ENCODE measurements around the gene SKOR1. TPM values are rescaled to one million over a fixed set of nuclear protein-coding genes. Genes with fewer than 3 reads are reported as not detected.

SKOR1 gene
- total RNA-seq, 1 experiment from 2014 or later: 0.13 TPM

GRCh38 chr15:67827562-67828277 lies 2.4 kb downstream of the SKOR1 start:
- Histone ChIP-seq H3K4me2 (ENCODE audit: insufficient read depth, insufficient read length, low read length) (no peak overlapping the region), H3K23ac (ENCODE audit: insufficient read length, low read depth, low read length) (no peak overlapping the region), H3K27me3 (ENCODE audit: insufficient read depth, low read length) (peaks cover 92% of the 10 kb centered on the region), H4K20me1 (ENCODE audit: control insufficient read depth, insufficient read depth, insufficient read length) (no peaks in the 10 kb centered on the region), H4K5ac (ENCODE audit: insufficient read length, low read depth, low read length) (no peak overlapping the region), H2BK12ac (ENCODE audit: insufficient read length, low read depth, low read length) (no peak overlapping the region), H3K9me3 (ENCODE audit: control insufficient read depth, low read depth, low read length) (no peaks in the 10 kb centered on the region), H3K27ac (ENCODE audit: insufficient read length, low read depth, low read length) (no peak overlapping the region), H3K79me2 (ENCODE audit: insufficient read depth, low read length) (no peaks in the 10 kb centered on the region), H2AFZ (ENCODE audit: low read length) (no peak overlapping the region), H2BK15ac (ENCODE audit: low read depth, low read length) (no peak overlapping the region), H4K91ac (ENCODE audit: insufficient read length, low read depth, low read length) (no peak overlapping the region), H2AK5ac (ENCODE audit: insufficient read length, low read length) (no peak overlapping the region), H4K8ac (replicated peaks; ENCODE audit: insufficient read length, low read depth, low read length) (no peak overlapping the region), H3K4ac (ENCODE audit: low read depth, low read length) (no peak overlapping the region), H2BK20ac (ENCODE audit: low read depth, low read length, poor library complexity, severe bottlenecking) (no peak overlapping the region), H3T11ph (ENCODE audit: low read length) (no peak overlapping the region), H2BK120ac (ENCODE audit: low read depth, low read length, poor library complexity, severe bottlenecking) (no peak overlapping the region), H3K56ac (ENCODE audit: insufficient read length, low read depth, low read length) (no peak overlapping the region), H3K79me1 (ENCODE audit: insufficient read depth, low read depth, low read length, poor library complexity, severe bottlenecking) (no peaks in the 10 kb centered on the region), H3K9ac (ENCODE audit: extremely low read depth, insufficient read length, low read length) (no peak overlapping the region), H2BK5ac (ENCODE audit: insufficient read length, low read length) (no peak overlapping the region), H3K18ac (ENCODE audit: insufficient read length, low read depth, low read length) (no peak overlapping the region), H3K14ac (ENCODE audit: insufficient read depth, low read length) (no peak overlapping the region), H3K23me2 (ENCODE audit: insufficient read length, low read depth, low read length, poor library complexity, severe bottlenecking) (peaks cover under 1% of the 10 kb centered on the region), H3K4me1 (ENCODE audit: insufficient read depth, low read length) (peaks cover 9% of the 10 kb centered on the region; the same call in 1 of the 2 replicates)
- H3K4me3 Mint-ChIP-seq: peak overlapping the region in 1 of 2 experiments; percentile 68; a peak in 2 of 5 replicates
- H3K36me3 Mint-ChIP-seq (ENCODE audit: insufficient read depth in 1 of 3, low read depth in 3 of 3): no peaks in the 10 kb centered on the region; a peak in 5 of 7 replicates
- DNase-seq: peak; percentile 54
- no peak overlapping the region for H3K27ac Mint-ChIP-seq
- TF ChIP-seq CTCF (conservative IDR thresholded peaks at IDR 0.05): no peak
- WGBS (ENCODE audit: extremely low coverage, insufficient read length, low lambda C conversion rate): no CpG with 5 or more reads among the region's 91 CpGs
- peaks cover 28 to 50% of the 10 kb centered on the region in 2 experiments for H3K4me1 Mint-ChIP-seq
- peaks cover 92% of the 10 kb centered on the region for H3K27me3 Mint-ChIP-seq (ENCODE audit: low read depth)
- H3K9me3 Mint-ChIP-seq: peaks cover 6 to 12% of the 10 kb centered on the region in 2 experiments; a peak in 4 of 5 replicates
